Bone marrow (tissue), 2 donors: ENCODE data around the gene HEPN1.
A peak's percentile ranks its signal among the peaks of the same experiment; 100 is the strongest.

Source experiments
- DNase-seq, 2 donors: peaks; one replicate each; lab custom pipeline; 2025; lab: John Stamatoyannopoulos, UW

The HEPN1 gene

GRCh38 chr11:124918950-124919349, at the start of gene HEPN1:
Gene HEPN1 (plus strand): TSS chr11:124919250.
- no peak for DNase-seq

DNA sequence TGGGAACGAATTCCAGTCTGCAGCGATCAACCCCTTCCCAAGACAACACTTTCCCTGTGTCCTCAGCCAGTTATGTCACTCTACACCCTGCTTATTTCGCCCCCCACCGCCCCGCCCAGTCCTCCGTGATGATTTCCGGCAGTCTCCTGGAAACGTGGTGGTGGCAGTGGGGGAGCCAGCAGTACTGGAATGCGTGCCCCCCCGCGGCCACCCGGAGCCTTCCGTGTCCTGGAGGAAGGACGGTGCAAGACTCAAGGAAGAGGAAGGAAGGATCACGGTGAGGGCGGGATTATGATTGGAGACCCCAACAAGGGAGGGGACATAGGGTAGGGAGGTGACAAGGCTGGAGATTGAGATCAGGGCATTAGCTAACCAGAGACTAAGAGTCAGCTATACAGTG, 49.7 kb upstream of the HEPN1 start:
- no peak for DNase-seq

DNA sequence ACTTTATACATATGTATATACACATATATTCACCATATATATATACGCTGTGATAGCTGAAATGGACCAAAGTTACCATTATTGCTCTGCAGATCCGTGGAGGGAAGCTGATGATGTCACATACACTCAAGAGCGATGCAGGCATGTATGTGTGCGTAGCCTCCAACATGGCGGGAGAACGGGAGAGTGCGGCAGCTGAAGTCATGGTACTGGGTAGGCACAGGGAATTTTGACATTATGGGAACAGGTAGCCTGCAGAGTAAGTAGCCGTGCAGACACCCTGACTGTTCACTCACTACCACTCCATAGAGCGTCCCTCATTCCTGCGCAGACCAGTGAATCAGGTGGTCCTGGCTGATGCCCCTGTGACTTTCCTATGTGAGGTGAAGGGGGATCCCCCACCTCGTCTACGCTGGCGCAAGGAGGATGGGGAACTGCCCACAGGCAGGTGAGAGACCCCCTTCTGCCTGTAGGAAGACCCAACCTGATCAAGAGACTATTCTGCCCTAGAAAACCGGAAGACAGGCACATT, 49.1 kb upstream of the HEPN1 start:
- no peak for DNase-seq

DNA sequence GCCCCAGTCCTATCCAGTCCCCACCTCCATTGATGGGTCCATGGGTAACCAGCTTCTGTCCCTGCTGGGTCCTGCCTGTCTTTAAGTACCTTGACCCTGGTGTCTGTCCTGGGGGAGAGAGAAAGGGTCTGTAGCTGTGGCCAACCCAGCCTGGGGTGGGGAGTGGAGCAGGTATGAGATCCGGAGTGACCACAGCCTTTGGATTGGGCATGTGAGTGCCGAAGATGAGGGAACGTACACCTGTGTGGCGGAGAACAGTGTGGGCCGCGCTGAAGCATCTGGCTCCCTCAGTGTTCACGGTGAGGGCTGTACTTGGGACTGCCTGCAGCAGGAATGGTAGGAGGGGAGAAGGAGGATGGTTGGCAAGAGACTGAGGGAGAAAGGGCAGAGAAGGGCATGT, 48.6 kb upstream of the HEPN1 start:
- DNase-seq, result no peak

DNA sequence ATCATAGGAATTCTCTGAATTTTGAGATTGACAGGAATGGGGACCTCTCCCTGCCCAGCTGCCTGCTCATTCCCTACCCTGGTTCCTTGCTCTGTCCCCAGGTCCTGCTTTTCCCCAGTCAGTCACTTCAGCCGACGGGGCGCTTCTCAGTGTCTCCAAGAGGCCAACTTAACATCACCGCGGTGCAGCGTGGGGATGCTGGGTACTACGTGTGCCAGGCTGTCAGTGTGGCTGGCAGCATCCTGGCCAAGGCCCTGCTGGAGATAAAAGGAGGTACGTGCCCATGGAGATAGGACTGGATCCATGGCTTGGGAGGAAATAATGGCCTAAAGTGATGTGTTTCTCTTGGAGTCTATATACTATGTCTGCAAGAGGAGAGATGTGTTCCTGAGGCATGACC, 46.8 kb upstream of the HEPN1 start:
- DNase-seq, result no peak

DNA sequence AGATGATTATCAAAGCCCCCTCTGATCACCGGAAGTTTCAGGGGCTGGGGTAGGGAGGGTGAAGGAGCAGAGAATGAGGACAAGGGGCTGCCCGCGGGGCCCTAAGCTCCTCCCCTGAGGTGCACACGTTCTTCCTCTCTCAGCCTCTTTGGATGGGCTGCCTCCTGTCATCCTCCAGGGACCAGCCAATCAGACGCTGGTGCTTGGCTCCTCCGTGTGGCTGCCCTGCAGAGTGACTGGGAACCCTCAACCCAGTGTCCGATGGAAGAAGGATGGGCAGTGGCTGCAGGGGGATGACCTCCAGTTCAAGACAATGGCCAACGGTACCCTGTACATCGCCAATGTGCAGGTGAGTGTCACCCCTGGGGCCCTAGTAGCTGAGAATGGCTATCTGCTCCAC, 46.3 kb upstream of the HEPN1 start:
- no peak for DNase-seq

GRCh38 chr11:124873951-124874350, 45.1 kb upstream of the HEPN1 start:
- DNase-seq, result no peak

- no peak for DNase-seq
These were observed 44.3 kb upstream of the HEPN1 start for GRCh38 chr11:124874571-124875255.

- no peak for DNase-seq
These were observed 43.6 kb upstream of the HEPN1 start for GRCh38 chr11:124875401-124875800.

DNA sequence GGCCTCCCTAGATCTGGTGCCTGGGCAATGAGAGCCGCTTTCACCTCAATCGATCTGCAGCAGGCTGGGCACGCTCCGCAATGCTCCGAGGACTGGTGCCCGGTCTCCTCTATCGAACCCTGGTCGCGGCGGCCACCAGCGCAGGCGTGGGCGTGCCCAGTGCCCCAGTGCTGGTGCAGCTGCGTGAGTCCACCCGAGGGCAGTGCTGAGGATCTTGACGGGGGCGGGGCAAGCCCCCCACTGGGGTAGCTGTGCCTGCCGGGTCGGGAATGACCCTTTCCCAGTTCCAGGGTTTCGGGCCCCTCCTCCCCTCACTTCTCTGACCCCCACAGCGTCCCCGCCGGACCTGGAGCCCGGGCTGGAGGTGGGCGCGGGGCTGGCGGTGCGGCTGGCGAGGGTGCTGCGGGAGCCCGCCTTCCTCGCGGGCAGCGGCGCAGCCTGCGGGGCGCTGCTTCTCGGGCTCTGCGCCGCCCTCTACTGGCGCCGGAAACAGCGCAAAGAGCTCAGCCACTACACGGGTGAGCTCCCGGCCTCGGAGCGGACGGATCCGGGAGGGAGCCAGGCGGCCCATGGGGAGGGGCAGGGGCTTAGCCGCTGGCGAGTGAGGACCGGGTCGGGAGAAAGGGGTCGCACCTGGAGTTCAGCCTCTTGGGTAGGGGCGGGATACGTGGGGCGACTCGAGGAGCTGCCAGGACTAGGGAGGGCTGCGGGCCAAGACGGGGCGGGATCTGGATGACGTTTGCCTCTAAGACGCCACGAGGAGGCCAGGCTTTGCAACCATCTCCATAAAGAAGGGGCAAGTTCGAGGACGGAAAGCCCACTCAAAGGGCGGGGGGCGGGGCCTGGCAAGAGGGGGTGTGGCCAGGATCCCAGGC, 42.9 kb upstream of the HEPN1 start:
- DNase-seq, result peak; percentile 62 to 77

DNA sequence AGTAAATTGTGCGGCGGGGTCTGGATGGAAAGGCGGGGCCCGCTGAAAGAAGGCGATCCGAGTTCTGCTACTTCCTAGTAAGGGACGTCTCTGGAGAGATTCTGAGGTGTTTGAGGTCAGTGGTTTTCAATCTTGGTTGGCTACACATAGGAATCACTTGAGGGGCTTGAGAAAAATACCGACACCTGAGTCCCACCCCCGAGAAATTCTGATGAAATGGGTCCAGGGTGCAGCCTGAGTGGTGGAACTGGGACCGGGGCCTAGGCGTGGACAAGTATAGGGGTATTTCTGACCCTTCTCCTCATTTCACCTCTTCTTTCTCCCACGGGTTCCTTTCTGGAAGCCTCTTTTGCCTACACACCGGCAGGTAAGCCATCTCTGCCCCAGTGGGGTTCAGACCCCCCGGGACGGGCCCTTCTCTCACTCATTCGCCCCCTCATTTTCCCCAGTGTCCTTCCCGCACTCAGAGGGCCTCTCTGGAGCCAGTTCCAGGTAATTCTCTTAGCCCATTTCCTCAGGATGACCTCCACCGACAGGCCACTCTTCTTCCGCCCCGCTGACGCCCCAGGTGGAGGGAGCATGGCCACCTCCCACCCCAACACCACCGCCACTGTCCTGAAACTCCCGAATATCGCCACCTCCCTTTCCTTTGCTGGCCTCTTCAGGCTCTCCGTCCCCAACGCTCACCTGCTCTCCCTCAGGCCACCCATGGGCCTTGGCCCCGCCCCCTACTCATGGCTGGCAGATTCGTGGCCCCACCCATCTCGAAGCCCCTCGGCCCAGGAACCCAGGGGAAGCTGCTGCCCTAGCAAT, 42.0 kb upstream of the HEPN1 start:
- DNase-seq, result no peak

- DNase-seq, result no peak
These were observed 41.5 kb upstream of the HEPN1 start for GRCh38 chr11:124877631-124877909.

DNA sequence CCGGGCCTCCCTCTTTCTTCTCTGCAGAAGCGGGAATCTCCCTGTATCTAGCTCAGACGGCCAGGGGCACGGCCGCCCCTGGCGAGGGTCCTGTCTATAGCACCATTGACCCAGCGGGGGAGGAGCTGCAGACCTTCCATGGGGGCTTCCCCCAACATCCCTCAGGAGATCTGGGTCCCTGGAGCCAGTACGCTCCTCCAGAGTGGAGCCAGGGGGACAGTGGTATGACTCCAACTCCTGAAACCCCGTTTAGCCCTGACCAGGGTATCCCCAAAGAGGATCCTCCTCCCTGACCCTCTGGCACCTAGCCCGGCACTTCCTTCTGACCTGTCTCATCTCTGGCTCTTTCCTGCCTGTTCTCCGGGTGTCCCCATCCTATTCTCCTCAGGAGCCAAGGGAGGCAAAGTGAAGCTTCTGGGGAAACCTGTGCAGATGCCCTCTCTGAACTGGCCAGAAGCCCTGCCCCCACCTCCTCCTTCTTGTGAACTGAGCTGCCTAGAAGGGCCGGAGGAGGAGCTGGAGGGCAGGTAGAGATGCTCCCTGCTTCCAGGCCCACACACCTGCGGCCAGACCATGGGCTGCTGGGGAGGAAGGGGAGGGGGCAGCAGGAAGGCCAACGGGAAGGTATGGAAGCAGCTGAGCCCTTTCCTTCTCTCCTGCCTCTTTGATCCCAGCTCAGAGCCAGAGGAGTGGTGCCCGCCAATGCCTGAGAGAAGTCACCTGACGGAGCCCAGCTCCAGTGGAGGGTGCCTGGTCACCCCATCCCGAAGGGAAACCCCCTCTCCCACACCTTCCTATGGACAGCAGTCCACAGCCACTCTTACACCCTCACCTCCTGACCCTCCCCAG, 40.9 kb upstream of the HEPN1 start:
- DNase-seq, result no peak

DNA sequence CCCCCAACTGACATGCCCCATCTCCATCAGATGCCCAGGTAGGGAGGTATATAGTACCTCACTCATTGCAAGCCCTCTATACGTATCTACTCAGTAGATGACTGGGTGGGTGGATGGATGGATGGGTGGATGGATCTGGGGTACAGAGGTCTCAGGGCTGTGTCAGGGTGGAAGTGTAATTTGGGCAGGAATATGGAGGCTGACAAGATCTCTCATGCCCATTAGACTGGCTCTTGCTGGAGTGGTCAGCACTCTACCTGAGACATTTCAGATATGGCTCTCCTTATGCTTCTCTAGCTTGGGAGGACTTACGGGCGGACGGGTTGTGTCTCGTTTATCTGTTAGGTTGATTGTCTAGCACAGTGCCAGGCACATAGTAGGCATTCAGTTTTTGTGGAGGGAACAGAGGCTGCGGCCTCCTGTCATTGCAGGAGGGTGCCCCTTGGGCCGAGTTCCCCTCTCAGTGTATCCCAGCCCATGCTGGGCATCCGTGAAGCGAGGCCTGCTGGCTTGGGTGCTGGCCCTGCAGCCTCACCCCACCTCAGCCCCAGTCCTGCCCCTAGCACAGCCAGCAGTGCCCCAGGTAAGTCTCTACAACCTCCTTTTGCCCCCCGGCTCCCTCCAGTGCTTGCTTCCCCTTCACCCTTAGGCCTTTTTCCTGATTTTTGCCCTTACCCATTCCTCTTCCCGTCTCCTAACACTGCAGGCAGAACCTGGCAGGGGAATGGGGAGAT, 40.1 kb upstream of the HEPN1 start:
- DNase-seq, result no peak

DNA sequence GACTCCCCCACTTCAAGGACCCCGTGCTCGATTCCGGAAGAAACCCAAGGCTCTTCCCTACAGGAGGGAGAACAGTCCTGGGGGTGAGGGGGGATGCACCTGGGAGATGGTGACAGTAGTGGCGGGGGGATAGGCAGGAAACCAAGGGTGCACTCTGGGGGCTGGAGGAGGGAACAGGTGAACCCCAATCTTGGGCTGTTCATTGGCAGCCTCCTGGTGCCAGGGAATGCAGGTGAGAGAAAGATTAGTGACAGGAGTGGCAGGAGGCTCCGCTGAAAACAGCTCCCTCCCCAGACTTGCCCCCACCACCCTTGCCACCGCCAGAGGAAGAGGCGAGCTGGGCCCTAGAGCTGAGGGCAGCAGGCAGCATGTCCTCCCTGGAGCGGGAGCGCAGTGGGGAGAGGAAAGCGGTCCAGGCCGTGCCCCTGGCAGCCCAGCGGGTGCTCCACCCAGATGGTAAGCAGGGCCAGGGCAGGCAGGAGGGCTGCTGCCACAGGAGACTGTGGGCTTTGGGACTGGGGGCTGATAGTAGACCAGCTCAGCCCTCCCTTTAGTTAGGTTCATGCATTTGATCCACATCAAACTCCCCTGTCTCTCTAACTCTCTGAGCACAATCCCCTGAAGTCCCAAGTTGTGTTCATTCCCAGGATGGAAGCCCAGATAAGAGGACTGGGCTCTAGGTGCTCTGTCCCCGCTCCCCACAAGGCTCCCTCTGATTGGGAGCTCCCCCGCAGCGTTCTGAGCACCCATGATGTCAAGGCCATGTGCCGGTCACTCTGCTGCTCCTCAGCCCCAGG, 39.4 kb upstream of the HEPN1 start:
- DNase-seq, result no peak

DNA sequence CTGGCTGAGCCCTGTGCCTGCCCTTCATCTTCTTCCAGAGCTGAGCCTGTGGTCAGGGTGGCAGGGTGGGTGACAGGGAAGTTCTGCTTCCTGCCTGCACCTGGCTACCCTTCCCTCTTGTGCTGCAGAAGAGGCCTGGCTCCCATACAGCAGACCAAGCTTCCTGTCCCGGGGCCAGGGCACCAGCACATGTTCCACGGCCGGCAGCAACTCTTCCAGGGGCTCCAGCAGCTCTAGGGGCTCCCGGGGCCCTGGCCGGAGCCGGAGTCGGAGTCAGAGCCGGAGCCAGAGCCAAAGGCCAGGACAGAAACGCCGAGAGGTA, 38.8 kb upstream of the HEPN1 start:
- no peak for DNase-seq

- no peak for DNase-seq
These were observed 38.1 kb upstream of the HEPN1 start for GRCh38 chr11:124880958-124881357.

- DNase-seq, result no peak
These were observed 36.5 kb upstream of the HEPN1 start for GRCh38 chr11:124882339-124883071.

GRCh38 chr11:124884340-124884739, 34.7 kb upstream of the HEPN1 start:
- no peak for DNase-seq
